Mucosa of descending colon (tissue), 3 donors: ENCODE measurements around the gene GIGYF2. TPM values are rescaled to one million over a fixed set of nuclear protein-coding genes. Genes with fewer than 3 reads are reported as not detected.
A peak's percentile ranks its signal among the peaks of the same experiment; 100 is the strongest.

ENCODE experiments used
- ATAC-seq: fragments of 200-7000 bp; cut with Tn5 transposase; one replicate; pipeline ENCODE4 v1.9.1; 2020; ENCODE audit warnings: mild to moderate bottlenecking, moderate library complexity
- DNase-seq, 3 donors: peaks; one replicate each; pipeline ENCODE4 v3.0.0-alpha.2; 2020
- H3K36me3 ChIP-seq: fragments of 200-600 bp; one replicate; pipeline ENCODE4 v1.8.0; 2021; ENCODE audit warnings: low read depth, mild to moderate bottlenecking
- H3K4me1 ChIP-seq: fragments of 200-600 bp; one replicate; pipeline ENCODE4 v1.8.0; 2021; ENCODE audit warnings: low read depth, mild to moderate bottlenecking
- H3K4me3 ChIP-seq: fragments of 200-600 bp; one replicate; pipeline ENCODE4 v1.8.0; 2021; ENCODE audit warnings: mild to moderate bottlenecking
- H3K9me3 ChIP-seq: fragments of 200-600 bp; one replicate; pipeline ENCODE4 v1.8.0; 2021; ENCODE audit warnings: mild to moderate bottlenecking
- intact Hi-C, 2 donors: fragments of 100-400 bp; cut with DNase I in 1 of 2; cut with micrococcal nuclease in 1 of 2; formaldehyde crosslinking; loops; one replicate each; pipeline versions ENCODE4 v1.11.0 to v1.11.1; 2022; cut with DNase I, micrococcal nuclease
- total RNA-seq, 3 donors: library from RNA; stranded (reverse); fragmentation: NEBNext Ultra II Directional in 2 of 3; extraction: Animal tissue kit (Norgen Biotek cat#: 25700) in 2 of 3; gene quantifications; one replicate each; pipeline versions ENCODE4 v1.2.1 to v1.2.4, GENCODE V29; 2021 to 2023
- TF ChIP-seq, protein P1 (sequence below): fragments of 200-600 bp; IDR thresholded peaks from one replicate; pipeline ENCODE4 v1.8.0; 2022; ENCODE audit warnings: antibody characterized with exemption, mild to moderate bottlenecking
- donor health status: DM: no; HTN: no; CAD: no; lungs with moderate emphysema.
- donor health status: DM: no; HTN: no; CAD: no.
- donor health status: DM: no; HTN: yes; CAD: no.

The GIGYF2 gene
- total RNA-seq, 3 donors from 2014 or later: 57.8 to 82.1 (median 74.8) TPM

DNA sequence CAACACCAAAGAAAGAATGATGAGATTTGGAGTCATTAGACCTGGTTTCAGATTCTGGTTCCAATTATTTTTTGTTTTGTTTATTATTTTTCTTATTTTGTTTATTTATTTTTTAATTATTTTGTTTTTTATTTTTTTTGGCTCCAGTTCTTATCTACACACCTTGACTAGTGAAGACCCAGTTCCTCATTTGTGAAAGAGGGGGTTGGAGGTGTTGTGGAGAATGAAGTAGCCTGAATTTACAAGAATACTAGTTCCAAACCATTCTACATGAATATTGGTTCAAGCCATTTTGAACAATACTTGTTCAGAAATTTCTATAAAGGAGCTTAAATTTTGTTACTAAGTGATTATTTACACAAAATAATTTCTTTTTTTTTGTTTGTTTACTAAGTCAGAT, 86.1 kb downstream of the GIGYF2 start:
- ATAC-seq: no peak

DNA sequence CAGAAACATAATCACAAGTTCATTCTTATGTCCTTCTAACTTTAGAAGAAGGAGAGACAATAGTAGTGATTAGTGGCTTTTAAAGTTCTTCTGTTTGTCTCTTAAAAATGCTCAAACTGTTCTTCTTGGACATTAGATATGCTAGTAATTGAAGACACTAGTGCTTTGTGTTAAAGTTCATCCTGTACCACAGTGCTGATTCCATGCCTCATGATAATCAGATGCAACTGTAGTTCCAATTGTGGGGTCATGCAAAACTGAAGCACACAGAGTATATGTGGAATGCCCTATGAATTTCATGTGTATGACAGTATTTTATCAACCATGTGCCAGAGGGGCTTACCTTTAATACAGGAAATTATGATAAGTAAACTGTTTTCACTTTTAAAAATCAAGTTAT, 90.7 kb downstream of the GIGYF2 start:
- Histone ChIP-seq H3K9me3 (no peaks in the 10 kb centered on the region), H3K4me1 (no peaks in the 10 kb centered on the region), H3K4me3 (no peak overlapping the region), H3K36me3 (peaks cover 5% of the 10 kb centered on the region)
- TF ChIP-seq, protein P1, sequence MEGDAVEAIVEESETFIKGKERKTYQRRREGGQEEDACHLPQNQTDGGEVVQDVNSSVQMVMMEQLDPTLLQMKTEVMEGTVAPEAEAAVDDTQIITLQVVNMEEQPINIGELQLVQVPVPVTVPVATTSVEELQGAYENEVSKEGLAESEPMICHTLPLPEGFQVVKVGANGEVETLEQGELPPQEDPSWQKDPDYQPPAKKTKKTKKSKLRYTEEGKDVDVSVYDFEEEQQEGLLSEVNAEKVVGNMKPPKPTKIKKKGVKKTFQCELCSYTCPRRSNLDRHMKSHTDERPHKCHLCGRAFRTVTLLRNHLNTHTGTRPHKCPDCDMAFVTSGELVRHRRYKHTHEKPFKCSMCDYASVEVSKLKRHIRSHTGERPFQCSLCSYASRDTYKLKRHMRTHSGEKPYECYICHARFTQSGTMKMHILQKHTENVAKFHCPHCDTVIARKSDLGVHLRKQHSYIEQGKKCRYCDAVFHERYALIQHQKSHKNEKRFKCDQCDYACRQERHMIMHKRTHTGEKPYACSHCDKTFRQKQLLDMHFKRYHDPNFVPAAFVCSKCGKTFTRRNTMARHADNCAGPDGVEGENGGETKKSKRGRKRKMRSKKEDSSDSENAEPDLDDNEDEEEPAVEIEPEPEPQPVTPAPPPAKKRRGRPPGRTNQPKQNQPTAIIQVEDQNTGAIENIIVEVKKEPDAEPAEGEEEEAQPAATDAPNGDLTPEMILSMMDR: no peak
- DNase-seq: no peak
- intact Hi-C loops: no loop called here
- ATAC-seq: no peak

More for the DNA sequence above, 86.1 kb downstream of the GIGYF2 start:
- intact Hi-C loops: no loop called here
- Histone ChIP-seq H3K4me1 (no peaks in the 10 kb centered on the region), H3K4me3 (no peak overlapping the region), H3K36me3 (no peaks in the 10 kb centered on the region), H3K9me3 (no peaks in the 10 kb centered on the region)
- DNase-seq: no peak
- TF ChIP-seq, protein P1: no peak

DNA sequence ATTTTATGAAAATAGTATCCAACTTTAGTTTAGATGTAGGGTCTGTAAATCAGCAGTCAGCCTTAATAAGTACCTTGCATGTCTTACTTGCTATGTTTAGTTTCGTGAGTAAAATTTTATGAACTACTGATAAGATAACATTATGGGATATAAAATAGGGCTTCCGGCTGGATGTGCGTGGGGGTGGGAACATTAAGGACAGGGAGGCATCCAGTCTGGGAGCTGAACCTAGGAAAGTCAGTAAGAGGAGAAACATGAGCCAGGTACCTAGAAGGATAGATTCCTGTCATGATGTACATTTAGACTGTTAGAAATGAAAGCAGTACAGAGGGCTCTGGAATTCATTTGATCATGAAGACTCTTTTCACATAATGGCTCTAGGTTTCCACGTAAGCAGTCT, 92.0 kb downstream of the GIGYF2 start:
- intact Hi-C loops: no loop called here
- no peaks in the 10 kb centered on the region for H3K4me1 ChIP-seq
- H3K9me3 ChIP-seq: no peaks in the 10 kb centered on the region
- peak; percentile 91 for ATAC-seq
- peaks cover 5% of the 10 kb centered on the region for H3K36me3 ChIP-seq
- TF ChIP-seq, protein P1: no peak
- no peak overlapping the region for H3K4me3 ChIP-seq
- DNase-seq: peak in 1 of 3 donors; percentile 35

DNA sequence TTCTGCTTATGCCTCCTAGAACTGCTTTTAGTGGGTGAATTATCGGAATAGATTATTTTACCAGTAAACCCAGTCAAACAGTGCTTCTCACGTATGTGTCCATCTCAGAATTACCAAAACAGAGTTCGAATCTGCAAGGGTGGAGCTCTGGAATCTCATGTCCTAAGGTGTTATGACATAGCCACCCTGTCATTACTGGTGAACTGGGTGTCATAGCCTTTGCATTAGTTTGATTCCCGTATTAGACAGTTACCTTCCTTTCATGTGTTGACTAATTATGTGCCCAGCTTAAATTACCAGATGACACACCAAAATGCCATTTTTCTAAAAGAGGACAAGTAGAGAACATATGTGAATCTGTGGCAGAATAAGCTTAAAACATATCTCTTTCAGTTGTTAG, 94.4 kb downstream of the GIGYF2 start:
- Histone ChIP-seq H3K4me3 (no peak overlapping the region), H3K4me1 (no peaks in the 10 kb centered on the region), H3K36me3 (peaks cover 5% of the 10 kb centered on the region), H3K9me3 (no peaks in the 10 kb centered on the region)
- ATAC-seq (no peak), DNase-seq (no peak)
- TF ChIP-seq, protein P1: no peak
- intact Hi-C loops: no loop called here

DNA sequence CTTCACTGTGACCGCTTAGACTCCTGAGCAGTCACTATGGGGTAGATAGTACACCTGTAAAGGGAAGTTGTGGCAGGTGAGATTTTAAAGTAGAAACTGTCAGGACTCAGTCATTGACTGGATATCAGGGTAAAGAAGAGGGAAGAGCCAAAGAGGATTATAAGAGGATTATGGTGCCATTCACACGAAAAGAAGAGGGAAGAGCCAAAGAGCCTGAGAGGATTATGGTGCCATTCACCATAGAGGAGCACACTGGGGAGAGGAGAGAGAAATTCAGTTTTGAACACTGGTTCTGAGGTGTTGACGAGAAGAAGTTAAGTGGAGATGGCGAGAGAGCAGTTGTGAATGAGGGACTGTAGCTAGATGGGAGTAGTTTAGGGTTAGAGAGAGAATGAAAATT, 96.1 kb downstream of the GIGYF2 start:
- no peak for DNase-seq
- H3K4me3 ChIP-seq: no peak overlapping the region
- ATAC-seq: no peak
- H3K4me1 ChIP-seq: peaks cover 6% of the 10 kb centered on the region
- intact Hi-C loops: no loop called here
- no peaks in the 10 kb centered on the region for H3K9me3 ChIP-seq
- peaks cover 5% of the 10 kb centered on the region for H3K36me3 ChIP-seq
- TF ChIP-seq, protein P1: no peak

DNA sequence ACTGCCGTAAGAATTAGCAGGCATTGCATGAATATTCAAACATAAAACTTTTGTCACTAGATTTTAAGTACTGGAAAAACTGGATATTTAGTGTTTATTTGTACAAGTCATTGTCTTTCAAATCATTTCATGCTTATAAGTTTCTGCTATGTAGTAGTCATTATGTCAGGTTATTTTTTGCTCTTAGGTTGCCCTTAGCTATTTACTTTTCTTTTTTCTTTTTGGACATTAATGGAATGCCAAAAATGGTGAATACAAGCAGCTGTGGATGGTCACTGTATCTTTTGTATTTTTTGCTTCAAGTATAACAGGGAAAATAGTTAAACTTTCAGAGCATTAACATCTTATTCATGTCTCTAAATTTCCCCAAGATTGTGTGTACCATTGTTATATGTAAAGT, 97.8 kb downstream of the GIGYF2 start:
- Histone ChIP-seq H3K36me3 (peaks cover 5% of the 10 kb centered on the region), H3K4me1 (peaks cover 9% of the 10 kb centered on the region), H3K9me3 (no peaks in the 10 kb centered on the region), H3K4me3 (no peak overlapping the region)
- intact Hi-C loops: no loop called here
- ATAC-seq: no peak
- TF ChIP-seq, protein P1: no peak
- no peak for DNase-seq
